Thoracic aorta (tissue), 2 donors: ENCODE data around the gene IRF1. TPM values are rescaled to one million over a fixed set of nuclear protein-coding genes. Genes with fewer than 3 reads are reported as not detected.
A peak's percentile ranks its signal among the peaks of the same experiment; 100 is the strongest.

Source experiments
- ATAC-seq: fragments of 150-250 bp; one replicate; pipeline ENCODE4 v1.8.0; 2017; ENCODE audit warnings: low read depth; ENCODE audit not compliant: insufficient number of reproducible peaks, low FRiP score
- DNase-seq: peaks from one replicate; pipeline ENCODE4 v3.0.0-alpha.2; 2020; ENCODE audit warnings: low spot score
- H3K27ac ChIP-seq, 2 donors: fragments of 200-600 bp; sonication (generic); 1 replicate in 1 of 2; 2 replicates in 1 of 2; pipeline ENCODE4 v1.5.1; 2016; ENCODE audit warnings: mild to moderate bottlenecking in 2 of 2, moderate library complexity in 2 of 2
- H3K27me3 ChIP-seq: fragments of 200-600 bp; sonication (generic); replicated peaks from 2 replicates; pipeline ENCODE4 v1.6.0; 2016; ENCODE audit warnings: mild to moderate bottlenecking; ENCODE audit not compliant: insufficient read depth
- H3K36me3 ChIP-seq: fragments of 200-600 bp; sonication (generic); one replicate; pipeline ENCODE4 v1.5.1; 2016
- H3K4me1 ChIP-seq, 2 donors: fragments of 200-600 bp; sonication (generic); 1 replicate in 1 of 2; 2 replicates in 1 of 2; pipeline versions ENCODE4 v1.5.1 to v1.6.0; 2016; ENCODE audit warnings: low read depth in 2 of 2, mild to moderate bottlenecking in 1 of 2; ENCODE audit not compliant: control insufficient read depth in 1 of 2
- H3K4me3 ChIP-seq: fragments of 200-600 bp; sonication (generic); 2 replicates; pipeline ENCODE4 v1.5.1; 2016; ENCODE audit warnings: mild to moderate bottlenecking
- H3K9me3 ChIP-seq: fragments of 200-600 bp; sonication (generic); 2 replicates; pipeline ENCODE4 v1.5.1; 2016
- CTCF ChIP-seq: fragments of 200-600 bp; sonication (generic); IDR thresholded peaks from one replicate; pipeline ENCODE4 v1.5.1; 2019; ENCODE audit warnings: antibody characterized with exemption
- total RNA-seq, 2 donors: library from RNA; depleted of rRNA; stranded (reverse); fragments of >200 nt; gene quantifications; one replicate each; pipeline versions ENCODE4 v1.1.0 to v1.2.3, GENCODE V29; 2016

IRF1 gene
- total RNA-seq, 2 donors from 2014 or later = 31.3 to 57.7 TPM

DNA sequence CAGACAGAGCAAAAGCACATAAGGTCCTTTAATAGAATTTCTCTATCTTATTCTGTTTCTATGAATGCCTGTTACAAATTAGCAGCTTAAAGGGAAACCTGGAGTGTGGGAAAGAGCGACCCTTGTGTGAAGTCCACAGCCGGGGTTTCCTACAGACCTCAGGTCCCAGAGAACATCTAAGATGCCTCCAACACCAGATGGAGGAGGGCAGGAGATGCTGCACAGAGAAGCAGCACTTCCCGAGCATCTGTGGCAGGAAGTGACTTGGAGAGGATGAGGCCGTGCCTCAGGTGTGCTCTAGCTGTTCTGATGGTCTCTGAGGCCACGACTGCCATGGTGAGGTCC is 26.8 kb downstream of the IRF1 start:
- H3K27me3 ChIP-seq = no peaks in the 10 kb centered on the region
- no peak overlapping the region for H3K27ac ChIP-seq
- peaks cover 14 to 44% of the 10 kb centered on the region in 2 donors for H3K4me1 ChIP-seq
- H3K9me3 ChIP-seq = no peaks in the 10 kb centered on the region
- DNase-seq (no peak), ATAC-seq (no peak)
- no peak for TF ChIP-seq CTCF
- H3K4me3 ChIP-seq = peak overlapping the region; percentile 47
- H3K36me3 ChIP-seq = no peaks in the 10 kb centered on the region

DNA sequence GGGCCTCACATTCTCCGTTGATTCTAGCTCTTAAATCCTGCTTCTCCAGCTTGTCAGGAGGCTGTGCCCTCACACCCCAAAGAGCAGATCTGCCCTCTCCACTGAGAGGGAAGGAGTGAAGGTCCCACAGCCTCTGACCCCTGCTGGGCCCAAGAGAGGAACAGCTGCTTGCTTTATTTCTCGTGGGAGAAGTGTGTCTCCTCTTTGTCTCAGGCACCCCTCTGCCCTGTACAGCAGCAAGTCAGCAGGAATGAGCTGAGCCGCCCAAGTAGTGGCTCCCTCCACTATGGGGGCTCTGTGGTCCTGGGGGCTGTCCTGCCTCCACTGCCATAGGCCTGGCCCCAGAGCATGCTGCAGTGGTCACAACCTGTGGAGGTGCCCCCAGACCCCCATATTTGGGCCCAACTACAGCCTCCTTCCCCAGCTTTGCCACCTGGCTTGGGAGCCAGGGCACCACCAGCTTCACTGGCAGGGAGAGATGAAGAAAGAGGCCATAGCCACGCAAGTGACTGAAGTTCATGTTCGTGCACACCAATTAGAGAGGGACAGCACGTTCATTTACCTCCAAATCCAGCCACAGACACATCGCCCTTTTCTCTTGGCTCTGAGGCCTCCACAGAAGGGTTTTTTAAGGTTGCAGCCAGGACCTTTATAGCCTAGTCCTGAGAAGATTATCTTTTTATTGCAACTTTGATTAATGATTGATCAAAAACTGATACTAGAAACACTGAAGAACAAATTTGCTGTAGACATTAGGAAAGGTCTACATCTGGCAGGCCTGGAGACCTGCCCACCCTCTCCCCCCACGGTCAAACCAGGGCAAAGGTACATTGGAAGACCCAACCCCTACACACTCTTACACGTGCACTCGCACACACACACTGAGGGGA is 27.5 kb downstream of the IRF1 start:
- Histone ChIP-seq H3K27me3 (no peaks in the 10 kb centered on the region), H3K36me3 (no peaks in the 10 kb centered on the region), H3K4me1 (peaks cover 14 to 44% of the 10 kb centered on the region in 2 donors), H3K27ac (no peak overlapping the region), H3K9me3 (no peaks in the 10 kb centered on the region), H3K4me3 (no peak overlapping the region)
- no peak for TF ChIP-seq CTCF
- no peak for DNase-seq
- no peak for ATAC-seq

DNA sequence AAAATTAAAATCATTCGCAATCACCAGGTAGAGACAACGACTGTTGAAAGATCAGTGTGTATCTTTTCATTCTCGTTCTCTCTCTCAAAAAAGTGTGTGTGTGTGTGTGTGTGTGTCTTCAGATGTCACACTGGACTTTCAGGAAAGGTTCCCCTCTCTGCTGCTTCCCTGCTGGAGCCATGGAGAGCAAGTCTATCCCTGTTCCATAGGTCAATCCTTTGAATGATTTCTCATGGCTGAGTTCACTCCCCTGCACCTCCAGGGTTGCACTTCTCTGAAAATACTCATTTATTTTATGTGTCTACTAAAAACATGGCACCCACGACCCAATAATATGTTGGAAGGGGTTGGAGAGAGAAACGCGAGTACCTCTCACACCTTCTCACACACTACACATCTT is 28.2 kb downstream of the IRF1 start:
- no peak for TF ChIP-seq CTCF
- no peak overlapping the region for H3K27ac ChIP-seq
- no peak for ATAC-seq
- H3K9me3 ChIP-seq = no peaks in the 10 kb centered on the region
- H3K4me1 ChIP-seq = peaks cover 14 to 44% of the 10 kb centered on the region in 2 donors
- no peaks in the 10 kb centered on the region for H3K27me3 ChIP-seq
- H3K4me3 ChIP-seq = no peak overlapping the region
- DNase-seq = no peak
- no peaks in the 10 kb centered on the region for H3K36me3 ChIP-seq

DNA sequence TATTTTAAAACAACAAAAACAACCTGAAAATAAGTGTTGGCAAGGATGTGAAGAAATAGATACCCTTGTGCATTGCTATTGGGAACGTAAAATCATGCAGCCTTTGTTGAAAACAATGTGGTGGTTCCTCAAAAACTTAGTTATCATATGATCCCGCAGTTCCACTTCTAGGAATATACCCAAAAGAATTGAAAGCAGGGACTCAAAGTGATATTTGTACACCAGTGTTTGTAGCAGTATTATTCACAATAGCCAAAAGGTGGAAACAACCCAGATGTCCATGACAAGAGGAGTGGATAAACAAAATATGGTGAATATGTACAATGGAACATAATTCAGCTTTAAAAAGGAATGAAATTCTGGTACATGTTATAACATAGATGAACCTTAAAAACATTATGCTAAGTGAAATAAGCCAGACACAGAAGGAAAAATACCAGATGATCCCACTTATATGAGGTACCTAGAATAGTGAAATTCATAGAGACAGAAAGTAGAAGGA is 29.0 kb downstream of the IRF1 start:
- DNase-seq = no peak
- Histone ChIP-seq H3K9me3 (no peaks in the 10 kb centered on the region), H3K27ac (no peak overlapping the region), H3K36me3 (no peaks in the 10 kb centered on the region), H3K4me1 (peaks cover 16 to 50% of the 10 kb centered on the region in 2 donors), H3K27me3 (no peaks in the 10 kb centered on the region), H3K4me3 (no peak overlapping the region)
- ATAC-seq = no peak
- no peak for TF ChIP-seq CTCF

DNA sequence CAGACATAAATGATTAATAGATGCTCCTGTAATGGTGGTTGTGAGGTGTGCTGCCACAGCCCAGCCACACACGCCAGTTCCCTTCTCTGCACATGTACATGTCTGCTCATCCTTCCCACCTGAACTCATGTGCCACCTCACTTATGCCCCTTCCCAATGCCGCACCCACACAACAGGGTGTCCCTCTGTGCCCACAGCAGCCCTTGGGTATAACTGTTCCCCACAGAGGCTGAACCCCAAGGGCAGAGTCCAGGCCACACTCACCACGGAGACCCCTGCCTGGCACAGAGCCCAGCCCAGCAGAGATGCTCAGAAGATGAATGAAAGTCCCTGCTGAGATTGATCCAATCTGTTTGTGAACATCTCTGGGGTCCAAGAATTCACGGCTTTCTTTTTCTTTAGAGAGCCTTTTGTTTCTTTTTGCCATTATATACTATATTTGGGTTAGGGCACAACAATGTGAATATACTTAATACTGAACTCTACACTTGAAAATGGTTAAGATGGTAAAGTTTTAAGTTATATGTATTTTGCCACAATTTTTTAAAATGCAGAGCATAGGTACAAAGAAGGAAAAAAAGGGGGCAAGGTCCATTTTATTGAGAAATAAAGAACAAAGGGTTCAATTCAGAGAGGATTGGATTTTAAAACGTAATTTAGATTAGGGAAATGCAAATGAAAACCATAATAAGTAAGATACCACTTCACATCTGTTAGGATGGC is 29.6 kb downstream of the IRF1 start:
- no peaks in the 10 kb centered on the region for H3K36me3 ChIP-seq
- peaks cover 16 to 51% of the 10 kb centered on the region in 2 donors for H3K4me1 ChIP-seq
- no peak overlapping the region for H3K4me3 ChIP-seq
- no peak overlapping the region for H3K27ac ChIP-seq
- H3K27me3 ChIP-seq = no peaks in the 10 kb centered on the region
- ATAC-seq = no peak
- H3K9me3 ChIP-seq = no peaks in the 10 kb centered on the region
- DNase-seq = no peak
- TF ChIP-seq CTCF = no peak
